ENCODE data around the gene CENPT.

DNA sequence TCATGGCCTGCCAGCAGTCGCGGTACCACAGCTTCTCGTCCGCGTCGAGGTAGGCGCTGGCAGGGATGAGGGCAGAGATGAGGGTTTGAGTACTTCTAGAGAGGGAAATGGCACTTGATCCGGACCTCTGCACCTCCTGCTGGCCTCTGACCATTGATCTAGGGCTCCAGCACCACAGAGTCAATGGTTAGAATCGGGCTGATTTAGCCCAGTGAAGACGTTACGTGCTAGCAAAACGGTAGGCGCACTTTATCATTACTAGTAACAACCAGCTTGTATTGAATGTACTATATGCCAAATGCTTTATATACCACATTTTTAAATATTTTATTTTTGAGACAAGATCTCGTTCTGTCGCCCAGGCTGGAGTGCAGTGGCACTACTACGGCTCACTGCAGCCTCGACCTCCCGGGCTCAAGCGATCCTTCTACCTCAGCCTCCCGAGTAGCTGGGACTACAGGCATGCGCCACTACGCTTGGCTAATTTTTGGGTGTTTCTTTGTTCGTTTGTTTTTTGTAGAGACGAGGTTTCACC, 40.3 kb downstream of the CENPT start:
- TF ChIP-seq CTCF (IDR thresholded peaks at IDR 0.05; ENCODE audit: low read depth, low read length) (no peak), POLR2A (IDR thresholded peaks at IDR 0.05; ENCODE audit: extremely low read depth, insufficient read length) (no peak), MAX (IDR thresholded peaks at IDR 0.05; ENCODE audit: low read depth, low read length) (no peak), MYC (IDR thresholded peaks at IDR 0.05; ENCODE audit: low read depth, low read length) (no peak)

All from NB4 (cell line).